Pancreas (tissue), 10 donors: ENCODE data around the gene RHOB. TPM values are rescaled to one million over a fixed set of nuclear protein-coding genes. Genes with fewer than 3 reads are reported as not detected.

Experiments
- ATAC-seq, 4 donors: fragments of 200-7000 bp; cut with Tn5 transposase; one replicate each; pipeline versions ENCODE4 v1.8.0 to v1.9.1; 2020; ENCODE audit warnings: mild to moderate bottlenecking in 4 of 4, moderate library complexity in 4 of 4
- DNase-seq, 6 donors: peaks; one replicate each; pipeline ENCODE4 v3.0.0-alpha.2; 2020
- FAIRE-seq: peaks from 2 replicates; lab custom pipeline; 2012; peaks lifted over from hg19 to GRCh38; lab: Jason Lieb, UNC
- H3K27ac ChIP-seq, 4 donors: fragments of 200-600 bp; sonication (generic); 1 replicate in 3 of 4; 2 replicates in 1 of 4; pipeline versions ENCODE4 v1.5.0 to v1.8.0; 2020
- H3K27me3 ChIP-seq, 4 donors: fragments of 200-600 bp; one replicate each; pipeline ENCODE4 v1.8.0; 2021
- H3K36me3 ChIP-seq, 3 donors: fragments of 200-600 bp; sonication (generic) in 1 of 3; one replicate each; pipeline versions ENCODE4 v1.5.0 to v1.8.0; 2020 to 2021
- H3K4me1 ChIP-seq, 3 donors: fragments of 200-600 bp; one replicate each; pipeline ENCODE4 v1.8.0; 2021
- H3K4me3 ChIP-seq, 4 donors: fragments of 200-600 bp; sonication (generic) in 2 of 4; one replicate each; pipeline versions ENCODE4 v1.5.0 to v1.8.0; 2020 to 2021
- H3K9me3 ChIP-seq, 4 donors: fragments of 200-600 bp; one replicate each; pipeline ENCODE4 v1.8.0; 2021
- CTCF ChIP-seq, 4 donors: fragments of 200-600 bp; sonication (generic) in 3 of 4; IDR thresholded peaks; one replicate each; pipeline versions ENCODE4 v1.5.0 to v1.8.0; 2021; ENCODE audit warnings: antibody characterized with exemption in 4 of 4
- WGBS, 2 donors: extraction: QIAGEN DNeasy Blood & Tissue Kit; methylation state at CpG; one replicate each; pipeline ENCODE4 v1.1.7; 2013; 5-methylcytosine and 5-hydroxymethylcytosine counted together
- intact Hi-C, 3 donors: fragments of 100-400 bp; cut with DNase I; formaldehyde crosslinking; loops; one replicate each; pipeline versions ENCODE4 v1.11.1 to v1.14.2; 2022
- polyA plus RNA-seq, 2 donors: library from polyadenylated mRNA; stranded (reverse); fragments of 200-250 nt; gene quantifications; one replicate each; pipeline ENCODE4 v1.2.3, GENCODE V29; 2013
- total RNA-seq, 6 donors: library from RNA; stranded (reverse); fragmentation: NEBNext Ultra II Directional in 4 of 6; extraction: Animal tissue kit (Norgen Biotek cat#: 25700) in 4 of 6; gene quantifications; one replicate each; pipeline versions ENCODE4 v1.2.1 to v1.2.4, GENCODE V29; 2021 to 2023
- donor health status: healthy with polysubstance abuse.
- donor health status: DM: no; HTN: no; CAD: no; lungs with moderate emphysema.
- donor health status: DM: no; HTN: no; CAD: no.
- donor health status: control.
- donor health status: control.
- donor health status: Bipolar disorder and iron deficiency.
- donor health status: DM: yes; HTN: yes; CAD: no.
- donor health status: DM: no; HTN: no; CAD: no.
- donor health status: DM: no; HTN: no; CAD: no.
- donor health status: DM: yes; HTN: yes; CAD: no.

The RHOB gene
- total and polyA plus RNA-seq, 8 donors: 27.5 to 98.5 (median 56.5) TPM

GRCh38 chr2:20400787-20401488 is 45.9 kb upstream of the RHOB start:
- no peak for DNase-seq
- Histone ChIP-seq H3K27ac (no peak overlapping the region), H3K4me1 (no peaks in the 10 kb centered on the region), H3K9me3 (no peaks in the 10 kb centered on the region), H3K4me3 (no peak overlapping the region), H3K27me3 (no peaks in the 10 kb centered on the region), H3K36me3 (no peaks in the 10 kb centered on the region)
- no peak for TF ChIP-seq CTCF (IDR thresholded peaks at IDR 0.05)
- intact Hi-C loops: no loop called here
- WGBS, 2 donors: 63 to 66% methylated on average over 3 of the region's 3 CpGs
- ATAC-seq: no peak
- FAIRE-seq: no peak

GRCh38 chr2:20401489-20401835 is 45.4 kb upstream of the RHOB start:
- no peak for TF ChIP-seq CTCF (IDR thresholded peaks at IDR 0.05)
- DNase-seq (no peak), FAIRE-seq (no peak), ATAC-seq (no peak)
- H3K36me3 ChIP-seq: no peaks in the 10 kb centered on the region
- intact Hi-C loops: no loop called here
- 77 to 82% methylated on average over 6 of the region's 6 CpGs for WGBS, 2 donors
- no peaks in the 10 kb centered on the region for H3K4me1 ChIP-seq
- H3K27ac ChIP-seq: no peak overlapping the region
- no peaks in the 10 kb centered on the region for H3K27me3 ChIP-seq
- no peaks in the 10 kb centered on the region for H3K9me3 ChIP-seq
- no peak overlapping the region for H3K4me3 ChIP-seq

- DNase-seq (no peak), FAIRE-seq (no peak), ATAC-seq (no peak)
- no peaks in the 10 kb centered on the region for H3K9me3 ChIP-seq
- intact Hi-C loops: no loop called here
- H3K36me3 ChIP-seq: no peaks in the 10 kb centered on the region
- TF ChIP-seq CTCF (IDR thresholded peaks at IDR 0.05): no peak
- WGBS, 2 donors: 78 to 79% methylated on average over 5 of the region's 5 CpGs
- H3K4me1 ChIP-seq: no peaks in the 10 kb centered on the region
- no peak overlapping the region for H3K4me3 ChIP-seq
- no peaks in the 10 kb centered on the region for H3K27me3 ChIP-seq
- H3K27ac ChIP-seq: no peak overlapping the region
Observed at GRCh38 chr2:20403774-20404312, 43.0 kb upstream of the RHOB start.

GRCh38 chr2:20404950-20405349 is 41.9 kb upstream of the RHOB start:
- no peaks in the 10 kb centered on the region for H3K36me3 ChIP-seq
- 67 to 75% methylated on average over 2 of the region's 2 CpGs for WGBS, 2 donors
- no peak for TF ChIP-seq CTCF (IDR thresholded peaks at IDR 0.05)
- no peak overlapping the region for H3K27ac ChIP-seq
- no peak for ATAC-seq
- no peaks in the 10 kb centered on the region for H3K4me1 ChIP-seq
- H3K27me3 ChIP-seq: no peaks in the 10 kb centered on the region
- DNase-seq: no peak
- H3K4me3 ChIP-seq: no peak overlapping the region
- no peaks in the 10 kb centered on the region for H3K9me3 ChIP-seq
- no peak for FAIRE-seq
- intact Hi-C loops: no loop called here

- H3K4me1 ChIP-seq: no peaks in the 10 kb centered on the region
- H3K4me3 ChIP-seq: no peak overlapping the region
- H3K27ac ChIP-seq: no peak overlapping the region
- H3K36me3 ChIP-seq: no peaks in the 10 kb centered on the region
- no peak for TF ChIP-seq CTCF (IDR thresholded peaks at IDR 0.05)
- FAIRE-seq (no peak), DNase-seq (no peak), ATAC-seq (no peak)
- no peaks in the 10 kb centered on the region for H3K9me3 ChIP-seq
- no peaks in the 10 kb centered on the region for H3K27me3 ChIP-seq
- intact Hi-C loops: no loop called here
Observed at GRCh38 chr2:20409039-20409438, 37.8 kb upstream of the RHOB start.
